HG02759 (cell line): Measurements from ENCODE around the gene DBI.
A peak's percentile ranks its signal among the peaks of the same experiment; 100 is the strongest.
"Not testable (repeated sequence)": the region's sequence is repeated elsewhere in the genome, so short reads cannot be mapped to it uniquely, and the experiment has no call there.

Source experiments
- ATAC-seq: cut with Tn5 transposase; IDR thresholded peaks from one replicate; pipeline ENCODE4 v1.9.1; 2021; ENCODE audit warnings: mild to moderate bottlenecking, moderate library complexity; ENCODE audit not compliant: unreplicated experiment

Gene DBI

DNA sequence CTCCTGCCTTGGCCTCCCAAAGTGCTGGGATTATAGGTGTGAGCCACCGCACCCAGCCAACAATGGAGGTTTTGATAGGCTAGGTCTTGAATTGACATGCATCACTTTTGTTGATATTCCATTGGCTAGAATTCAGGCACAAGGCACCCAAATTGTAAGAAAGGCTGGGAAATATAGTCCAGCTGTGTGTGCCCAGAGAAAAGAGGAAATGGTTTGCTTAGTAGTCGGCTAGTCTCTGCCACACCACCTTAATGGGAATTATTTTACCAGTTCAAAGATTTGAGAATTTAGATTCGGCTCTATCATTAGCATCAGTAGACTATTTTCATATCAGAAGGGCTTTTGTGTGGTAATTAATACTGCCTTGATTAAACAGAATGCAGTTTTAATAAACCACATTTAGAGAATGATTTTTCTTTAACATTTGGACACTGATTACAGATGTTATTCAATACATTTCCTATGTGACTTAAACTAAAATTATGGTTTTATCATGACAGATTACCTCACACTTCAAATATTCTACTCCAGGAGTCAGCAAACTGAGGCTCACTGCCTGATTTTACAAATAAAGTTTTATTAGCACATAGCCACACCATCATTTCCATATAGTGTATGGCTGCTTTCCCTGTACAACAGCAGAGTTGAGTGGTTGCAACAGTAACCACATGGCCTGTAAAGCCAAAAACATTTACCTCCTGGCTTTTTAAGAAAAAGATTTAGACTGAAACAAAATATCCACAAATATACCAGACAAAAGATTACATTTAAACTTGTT, 27.4 kb downstream of the DBI start:
- no peak for ATAC-seq

DNA sequence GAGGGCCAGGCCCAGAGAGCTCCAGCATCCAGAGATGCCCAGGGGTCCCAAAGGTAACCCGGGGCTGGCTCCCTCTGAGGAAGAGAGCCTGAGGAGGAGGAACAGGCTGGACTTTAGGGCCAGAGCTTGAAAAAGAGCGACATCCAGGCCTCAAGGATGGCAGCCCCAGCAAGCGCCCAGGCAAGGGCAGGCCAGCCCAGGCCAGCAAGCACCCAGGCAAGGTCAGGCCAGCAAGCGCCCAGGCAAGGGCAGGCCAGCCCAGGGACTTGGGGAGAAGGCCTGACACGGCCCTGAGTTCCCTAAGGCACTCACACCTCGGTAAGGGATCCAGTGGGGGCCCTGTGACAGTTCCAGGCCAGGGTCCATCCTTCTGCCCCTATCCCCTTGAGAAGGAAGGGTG, 30.4 kb downstream of the DBI start:
- no peak for ATAC-seq

DNA sequence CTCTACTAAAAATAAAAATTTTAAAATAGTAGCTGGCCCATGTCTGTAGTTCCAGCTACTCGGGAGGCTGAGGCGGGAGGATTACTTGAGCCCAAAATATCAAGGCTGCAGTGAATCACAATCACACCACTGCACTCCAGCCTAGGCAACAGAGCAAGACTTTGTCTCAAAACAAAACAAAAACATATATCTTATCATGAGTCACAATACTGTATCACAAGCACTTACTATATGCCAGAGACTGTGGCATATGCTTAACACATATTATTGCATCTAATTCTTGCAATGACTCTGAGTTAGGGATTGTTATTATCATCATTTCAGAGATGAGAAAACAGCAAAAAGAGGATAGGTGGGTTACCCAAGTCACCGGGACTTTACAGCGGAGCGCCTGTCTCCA, 35.3 kb downstream of the DBI start:
- ATAC-seq: no peak

DNA sequence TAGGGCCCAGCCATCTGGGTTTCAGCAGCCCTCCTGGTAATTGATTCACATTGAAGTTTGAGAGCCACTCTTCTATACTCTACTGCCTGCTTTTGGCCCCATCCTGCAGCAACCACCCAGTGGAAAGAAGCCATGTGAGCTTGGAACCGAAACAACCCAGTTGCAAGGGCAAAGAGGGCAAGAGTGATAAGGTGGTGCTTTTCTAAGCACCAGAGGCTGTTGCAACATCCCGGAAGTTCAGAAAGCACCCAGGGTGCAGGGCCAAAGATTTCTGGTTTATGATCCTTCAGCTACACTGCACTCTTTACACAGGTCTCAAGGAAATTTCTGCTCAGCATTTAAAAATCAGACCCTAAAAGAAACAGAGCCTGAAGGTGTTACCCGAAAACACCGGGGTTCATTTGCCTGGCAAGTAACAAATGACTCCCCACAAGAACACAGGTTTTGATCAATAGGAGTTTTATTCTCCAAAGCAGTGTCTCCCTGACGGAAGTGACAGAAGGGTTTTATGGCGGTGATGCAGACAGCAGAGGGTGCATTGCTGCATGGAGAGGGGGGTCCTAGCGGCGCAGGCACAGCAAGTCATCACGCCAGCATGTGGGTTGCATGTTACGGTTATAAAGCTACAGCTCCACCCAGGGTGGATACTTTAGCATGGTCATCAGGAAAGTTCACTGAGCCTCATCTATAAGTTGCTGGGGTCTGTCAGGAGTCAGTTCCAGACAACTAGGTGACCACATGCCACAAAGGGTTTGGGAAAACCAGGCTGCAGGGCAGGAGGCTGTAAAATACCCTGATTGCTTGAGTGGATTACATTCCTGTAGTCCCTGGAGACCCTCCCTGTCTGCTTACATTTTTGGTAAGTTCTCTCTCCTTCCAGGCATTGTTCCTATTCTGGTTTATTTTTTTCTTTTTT, 36.1 kb downstream of the DBI start:
- no peak for ATAC-seq

DNA sequence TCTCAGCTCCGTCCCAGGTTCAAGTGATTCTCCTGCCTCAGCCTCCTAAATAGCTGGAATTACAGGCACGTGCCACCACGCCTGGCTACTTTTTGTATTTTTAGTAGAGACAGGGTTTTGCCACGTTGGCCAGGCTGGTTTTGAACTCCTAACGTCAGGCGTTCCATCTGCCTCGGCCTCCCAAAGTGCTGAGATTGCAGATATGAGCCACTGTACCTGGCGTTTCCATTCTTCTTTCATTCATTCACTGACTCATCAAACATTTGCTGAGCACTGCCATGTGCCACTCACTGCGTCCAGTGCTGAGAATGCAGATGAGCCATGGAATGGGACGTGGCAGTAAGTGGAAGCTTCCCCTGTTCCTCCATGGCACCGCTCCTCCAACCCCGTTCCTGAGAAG, 36.8 kb downstream of the DBI start:
- not testable (repeated sequence) for ATAC-seq

DNA sequence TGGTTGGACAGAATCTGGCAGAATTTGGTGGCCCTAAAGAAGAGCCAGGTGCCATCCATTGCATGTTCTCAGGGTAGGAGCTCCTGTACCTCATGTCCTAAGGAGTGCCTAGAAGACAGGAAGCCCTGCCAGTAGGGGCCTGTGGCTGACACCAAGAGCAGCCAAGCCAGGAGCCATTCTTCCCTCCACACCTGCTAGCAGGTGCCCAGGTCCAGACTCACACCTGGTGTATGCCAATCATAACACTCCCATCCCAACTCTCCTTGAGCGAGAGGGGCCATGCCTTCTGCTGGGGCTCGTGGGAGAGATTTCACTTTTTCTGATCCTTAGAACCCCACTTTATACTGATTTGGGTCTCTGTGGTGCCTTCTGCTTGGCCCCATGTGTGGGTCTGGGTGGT, 38.4 kb downstream of the DBI start:
- ATAC-seq: no peak

DNA sequence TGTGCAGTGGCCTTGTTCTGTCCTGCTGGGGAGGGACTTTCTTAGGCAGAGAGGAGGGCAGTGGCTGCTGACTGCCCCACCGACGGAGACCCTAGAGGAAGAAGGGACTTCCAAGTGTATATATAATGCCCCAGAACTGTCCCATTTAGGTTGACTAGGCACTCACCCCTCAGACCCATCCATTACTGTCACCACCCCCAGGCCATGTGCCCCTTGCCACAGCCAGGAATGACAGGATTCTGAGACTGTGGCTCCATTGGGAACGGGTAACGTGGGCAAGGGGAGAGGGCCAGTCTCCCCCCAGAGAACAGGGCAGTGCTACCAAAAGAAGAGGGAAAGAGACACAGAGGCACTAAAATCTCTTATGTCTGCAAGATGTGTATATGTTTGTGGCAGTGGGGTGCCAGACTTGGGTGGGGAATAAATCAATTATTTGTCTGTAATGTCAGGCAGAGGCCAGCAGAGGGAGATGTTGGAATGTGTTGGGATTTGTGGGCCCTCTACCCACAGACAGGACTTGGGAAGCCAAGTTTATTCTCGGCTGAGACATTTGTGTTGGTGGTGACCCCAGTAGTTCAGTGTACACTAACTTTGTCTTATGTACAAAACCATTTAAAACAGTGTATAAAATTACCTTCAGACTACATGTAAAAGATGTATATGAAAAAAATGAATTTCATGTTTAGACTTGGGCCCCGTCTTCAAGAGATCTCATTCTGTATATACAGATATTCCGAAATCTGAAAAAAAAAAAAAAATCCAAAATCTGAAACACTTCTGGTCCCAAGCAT, 40.8 kb downstream of the DBI start:
- peak; percentile 62 for ATAC-seq

DNA sequence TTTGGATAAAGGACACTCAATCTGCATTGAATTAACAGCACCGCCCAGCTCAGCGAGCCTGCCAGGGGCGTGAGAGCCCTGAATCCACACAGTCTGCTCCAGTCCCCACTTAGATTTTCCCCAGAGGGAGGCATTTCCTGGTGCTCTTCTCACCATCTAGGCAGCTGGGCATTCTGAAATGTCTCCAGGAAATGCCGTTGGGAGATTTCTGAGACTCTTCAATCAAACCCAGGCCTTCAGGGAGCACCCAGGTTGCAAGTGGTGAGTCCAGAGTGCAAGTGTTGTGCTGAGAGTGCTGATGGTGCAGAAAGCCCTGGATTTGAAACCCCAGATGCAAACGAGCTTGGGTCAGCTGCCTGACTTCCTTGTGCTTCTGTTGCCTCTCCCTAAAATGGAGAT, 41.4 kb downstream of the DBI start:
- ATAC-seq: peak; percentile 35

DNA sequence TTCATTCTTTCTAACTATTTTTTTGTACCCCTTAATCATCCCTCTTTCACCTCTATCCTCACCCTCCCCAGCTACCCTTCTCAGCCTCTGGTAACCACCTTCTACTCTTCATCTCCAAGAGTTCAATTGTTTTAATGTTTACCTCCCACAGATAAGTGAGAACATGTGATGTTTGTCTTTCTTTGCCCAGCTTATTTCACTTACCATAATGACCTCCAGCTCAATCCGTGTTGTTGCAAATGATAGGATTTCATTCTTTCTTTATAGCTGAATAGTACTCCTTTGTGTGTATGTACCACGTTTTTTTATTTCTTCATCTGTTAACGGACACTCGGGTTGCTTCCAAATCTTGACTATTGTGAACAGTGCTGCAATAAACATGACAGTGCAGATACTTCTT, 42.7 kb downstream of the DBI start:
- ATAC-seq: no peak

DNA sequence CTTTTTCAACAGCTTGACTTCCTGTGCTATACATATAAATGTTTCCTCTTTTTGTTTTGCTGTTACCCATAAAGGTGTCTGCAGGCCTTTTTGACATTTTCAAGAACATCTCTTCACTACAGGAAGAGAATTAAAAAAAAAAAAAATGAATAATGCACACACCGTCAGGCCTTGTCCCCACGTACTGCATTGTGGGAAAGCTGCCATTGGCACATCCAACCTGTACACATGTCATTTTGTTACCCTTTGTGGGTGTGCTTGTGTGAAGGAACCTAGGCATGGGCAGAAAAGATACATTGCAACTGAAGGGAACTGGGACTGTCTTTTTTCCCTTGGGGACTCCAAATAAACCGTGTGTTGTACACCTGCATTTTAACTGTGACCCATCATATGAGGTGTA, 48.1 kb downstream of the DBI start:
- ATAC-seq: no peak

DNA sequence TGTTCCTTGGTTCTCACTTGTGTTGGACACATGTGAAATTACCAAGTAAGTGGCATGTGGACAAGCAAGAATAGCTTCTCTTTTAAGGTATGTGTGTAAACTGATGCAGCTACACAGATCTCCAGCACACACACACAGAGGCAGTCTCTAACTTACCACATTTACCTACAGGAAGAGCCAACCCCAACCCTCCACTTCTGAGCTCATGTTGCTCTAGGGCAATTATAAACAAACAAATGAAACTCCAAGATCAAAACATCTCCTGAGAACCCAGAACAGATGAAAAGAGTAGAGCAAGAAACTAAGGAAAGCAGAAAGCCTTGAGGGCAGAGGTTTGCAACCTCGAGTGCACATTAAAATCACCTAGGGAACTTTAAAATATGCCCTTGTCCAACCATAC, 48.9 kb downstream of the DBI start:
- no peak for ATAC-seq

DNA sequence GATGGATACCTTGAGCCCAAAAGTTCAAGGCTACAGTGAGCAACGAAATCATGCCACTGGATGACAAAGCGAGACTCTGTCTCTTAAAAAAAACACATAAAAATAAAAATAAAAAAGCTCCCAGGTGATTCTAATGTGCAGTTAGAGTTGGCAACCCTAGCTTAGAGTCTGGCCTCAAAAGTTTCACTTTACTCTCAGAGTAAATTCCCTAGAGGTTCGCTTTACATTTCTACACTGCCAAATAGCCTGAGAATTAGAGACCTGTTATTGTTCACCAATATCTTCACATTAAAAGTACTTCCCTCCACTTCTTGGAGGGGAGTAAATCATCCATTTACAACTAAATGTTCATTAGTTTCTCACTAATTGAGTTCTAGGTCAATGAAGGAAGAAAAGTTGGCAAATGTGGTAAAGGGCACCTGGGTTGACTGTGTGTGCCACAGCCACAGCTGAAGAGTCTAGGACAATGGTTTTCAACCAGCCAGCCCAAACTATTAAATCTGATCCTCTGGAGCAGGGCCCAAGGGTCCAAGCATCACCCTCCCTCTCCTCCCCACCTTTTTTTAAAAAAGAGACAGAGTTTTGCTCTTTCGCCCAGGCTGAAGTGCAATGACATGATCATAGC, 49.6 kb downstream of the DBI start:
- no peak for ATAC-seq

DNA sequence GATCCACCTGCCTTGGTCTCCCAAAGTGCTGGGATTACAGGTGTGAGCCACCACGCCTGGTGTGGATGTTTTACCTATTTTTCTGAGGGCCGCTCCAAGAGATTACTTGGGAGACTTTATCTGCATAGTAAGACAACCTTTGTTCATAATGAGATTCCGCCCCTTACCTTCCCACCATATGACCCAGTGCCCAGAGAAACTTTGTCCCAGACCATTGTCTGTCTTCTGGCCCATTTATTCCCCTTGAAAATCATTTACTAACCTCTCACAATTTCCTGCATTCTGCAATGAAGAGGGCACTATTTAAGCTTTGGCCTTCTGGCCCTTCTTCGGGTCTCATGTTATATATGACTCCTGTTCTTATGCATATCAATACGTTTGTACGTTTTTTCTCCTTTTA, 51.1 kb downstream of the DBI start:
- ATAC-seq: no peak

DNA sequence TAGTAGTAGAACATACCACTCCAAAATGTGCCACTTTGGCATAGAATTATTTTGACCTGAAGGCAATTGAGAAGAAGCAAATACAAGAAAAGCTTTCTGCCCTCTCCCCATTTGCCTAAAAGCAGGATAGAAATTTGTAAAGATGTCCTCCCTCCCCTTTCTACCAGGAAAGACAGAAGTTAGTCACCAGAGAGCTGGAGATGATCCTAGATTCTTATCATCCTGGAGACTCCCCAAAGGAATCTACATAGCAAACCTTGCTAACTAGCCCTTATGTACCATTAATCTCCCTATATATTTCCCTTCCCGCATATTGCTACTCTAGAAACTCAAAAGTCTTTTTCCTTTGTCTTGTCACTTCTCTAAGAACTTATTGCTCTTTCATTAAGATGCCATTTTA, 52.3 kb downstream of the DBI start:
- no peak for ATAC-seq

DNA sequence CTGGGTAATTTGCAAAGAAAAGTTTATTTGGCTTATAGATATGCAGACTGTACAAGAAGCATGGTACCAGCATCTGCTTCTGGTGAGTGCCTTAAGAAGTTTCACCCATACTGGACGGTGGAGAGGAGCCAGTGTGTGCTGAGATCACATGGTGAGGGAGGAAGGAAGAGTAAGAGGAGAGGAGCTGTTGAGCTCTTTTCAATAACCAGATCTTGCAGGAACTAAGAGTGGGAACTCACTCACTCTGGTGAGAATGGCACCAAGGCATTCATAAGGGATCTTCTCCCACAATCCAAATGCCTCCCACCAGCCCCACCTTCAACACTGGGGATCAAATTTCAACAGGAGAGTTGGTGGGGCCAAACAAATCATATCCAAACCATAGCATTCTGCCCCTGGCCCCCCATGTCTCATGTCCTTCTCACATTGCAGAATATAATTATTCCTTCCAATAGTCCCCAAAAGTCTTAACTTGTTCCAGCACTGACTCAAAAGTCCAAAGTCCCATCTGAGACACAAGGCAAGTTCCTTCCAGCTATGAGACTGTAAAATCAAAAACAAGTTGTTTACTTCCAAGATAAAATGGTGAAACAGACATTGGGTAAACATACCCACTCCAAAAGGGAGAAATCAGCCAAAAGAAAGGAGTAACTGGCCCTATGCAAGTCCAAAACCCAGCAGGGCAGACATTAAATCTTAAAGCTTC, 53.2 kb downstream of the DBI start:
- ATAC-seq: no peak

DNA sequence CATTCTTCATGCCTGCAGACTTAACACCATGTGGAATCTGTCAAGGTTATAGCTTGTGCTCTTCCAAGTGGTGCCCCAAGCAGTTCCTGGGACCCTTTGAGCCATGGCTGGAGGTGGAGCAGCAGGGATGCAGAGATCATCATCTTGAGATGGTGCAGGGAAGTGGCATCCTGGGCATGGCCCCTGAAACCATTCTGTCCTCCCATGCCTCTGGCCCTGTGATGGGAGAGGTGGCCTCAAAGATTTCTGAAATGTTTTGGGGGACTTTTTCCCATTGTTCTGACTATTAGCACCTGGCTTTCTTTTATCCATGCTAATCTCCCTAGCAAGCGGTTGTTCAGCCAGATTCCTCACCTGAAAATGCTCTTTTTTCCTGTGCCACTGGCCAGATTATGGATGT, 54.5 kb downstream of the DBI start:
- ATAC-seq: no peak

DNA sequence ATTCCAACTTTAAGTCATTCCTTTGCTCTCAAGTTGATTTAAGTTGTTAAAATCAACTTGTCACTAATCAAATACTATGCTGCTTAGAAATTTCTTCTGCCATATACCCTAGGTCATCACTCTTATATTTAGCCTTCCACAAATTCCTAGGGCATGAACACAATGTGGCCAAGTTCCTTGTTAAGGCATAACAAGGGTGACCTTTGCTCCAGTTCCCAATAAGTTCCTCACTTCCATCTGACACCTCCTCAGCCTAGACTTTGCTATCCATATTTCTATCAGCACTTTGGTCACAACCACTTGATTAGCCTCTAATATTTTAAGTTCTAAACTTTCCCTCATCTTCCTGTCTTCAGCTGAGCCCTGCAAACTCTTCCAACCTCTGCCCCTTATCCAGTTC, 55.0 kb downstream of the DBI start:
- no peak for ATAC-seq
